HEK293T (cell line): ENCODE data around the gene CNTN5.

ENCODE experiments used
- CTCF ChIA-PET: fragments of 350-600 bp; formaldehyde crosslinking; extraction: SDS; loops from one replicate; lab custom pipeline; 2021; ENCODE audit warnings: antibody characterized with exemption, inconsistent platforms; lab: Yijun Ruan, JAX
- POLR2A ChIA-PET: fragments of 350-600 bp; formaldehyde crosslinking; extraction: SDS; loops from one replicate; lab custom pipeline; 2020; ENCODE audit warnings: antibody characterized with exemption, inconsistent platforms; lab: Yijun Ruan, JAX
- DNase-seq: peaks from one replicate; pipeline ENCODE4 v3.0.0; 2012; ENCODE audit warnings: mixed read lengths; ENCODE audit errors: extremely low spot score
- ARNT ChIP-seq: fragments of 450-650 bp; IDR thresholded peaks from 2 replicates; pipeline ENCODE4 v1.6.1; 2017; ENCODE audit warnings: mild to moderate bottlenecking
- BHLHE40 ChIP-seq: fragments of 450-650 bp; IDR thresholded peaks from 2 replicates; pipeline ENCODE4 v1.6.1; 2016; ENCODE audit warnings: mild to moderate bottlenecking, moderate library complexity, borderline replicate concordance
- CTBP1 ChIP-seq: fragments of 450-650 bp; IDR thresholded peaks from 2 replicates; pipeline ENCODE4 v1.6.1; 2016; ENCODE audit warnings: borderline replicate concordance
- ELF4 ChIP-seq: fragments of 450-650 bp; IDR thresholded peaks from 2 replicates; pipeline ENCODE4 v1.6.1; 2017; ENCODE audit warnings: antibody characterized with exemption
- FOXA1 ChIP-seq: fragments of 450-650 bp; IDR thresholded peaks from 2 replicates; pipeline ENCODE4 v1.6.1; 2016; ENCODE audit warnings: mild to moderate bottlenecking
- FOXK2 ChIP-seq: fragments of 450-650 bp; IDR thresholded peaks from 2 replicates; pipeline ENCODE4 v1.6.1; 2016; ENCODE audit warnings: mild to moderate bottlenecking
- FOXM1 ChIP-seq: fragments of 450-650 bp; IDR thresholded peaks from 2 replicates; pipeline ENCODE4 v1.6.1; 2017; ENCODE audit warnings: mild to moderate bottlenecking, borderline replicate concordance
- HDGF ChIP-seq: fragments of 450-650 bp; IDR thresholded peaks from 2 replicates; pipeline ENCODE4 v1.6.1; 2017; ENCODE audit warnings: antibody characterized with exemption, borderline replicate concordance
- L3MBTL2 ChIP-seq: fragments of 450-650 bp; conservative IDR thresholded peaks from 2 replicates; pipeline ENCODE4 v1.6.1; 2016; ENCODE audit warnings: mild to moderate bottlenecking
- LEF1 ChIP-seq: fragments of 450-650 bp; IDR thresholded peaks from 2 replicates; pipeline ENCODE4 v1.6.1; 2017; ENCODE audit warnings: mild to moderate bottlenecking, borderline replicate concordance
- NFRKB ChIP-seq: fragments of 450-650 bp; IDR thresholded peaks from 2 replicates; pipeline ENCODE4 v1.6.1; 2016; ENCODE audit warnings: mild to moderate bottlenecking, moderate library complexity
- SP1 ChIP-seq: fragments of 450-650 bp; IDR thresholded peaks from 2 replicates; pipeline ENCODE4 v1.6.1; 2017
- SUZ12 ChIP-seq: fragments of 450-650 bp; IDR thresholded peaks from 2 replicates; pipeline ENCODE4 v1.6.1; 2016; ENCODE audit warnings: mild to moderate bottlenecking
- TARDBP ChIP-seq: fragments of 450-650 bp; IDR thresholded peaks from 2 replicates; pipeline ENCODE4 v1.6.1; 2016
- ZNF384 ChIP-seq: fragments of 450-650 bp; IDR thresholded peaks from 2 replicates; pipeline ENCODE4 v1.6.1; 2016
- TF ChIP-seq, protein P1 (sequence below): fragments of 450-650 bp; IDR thresholded peaks from 2 replicates; pipeline ENCODE4 v1.6.1; 2016

CNTN5 gene

DNA sequence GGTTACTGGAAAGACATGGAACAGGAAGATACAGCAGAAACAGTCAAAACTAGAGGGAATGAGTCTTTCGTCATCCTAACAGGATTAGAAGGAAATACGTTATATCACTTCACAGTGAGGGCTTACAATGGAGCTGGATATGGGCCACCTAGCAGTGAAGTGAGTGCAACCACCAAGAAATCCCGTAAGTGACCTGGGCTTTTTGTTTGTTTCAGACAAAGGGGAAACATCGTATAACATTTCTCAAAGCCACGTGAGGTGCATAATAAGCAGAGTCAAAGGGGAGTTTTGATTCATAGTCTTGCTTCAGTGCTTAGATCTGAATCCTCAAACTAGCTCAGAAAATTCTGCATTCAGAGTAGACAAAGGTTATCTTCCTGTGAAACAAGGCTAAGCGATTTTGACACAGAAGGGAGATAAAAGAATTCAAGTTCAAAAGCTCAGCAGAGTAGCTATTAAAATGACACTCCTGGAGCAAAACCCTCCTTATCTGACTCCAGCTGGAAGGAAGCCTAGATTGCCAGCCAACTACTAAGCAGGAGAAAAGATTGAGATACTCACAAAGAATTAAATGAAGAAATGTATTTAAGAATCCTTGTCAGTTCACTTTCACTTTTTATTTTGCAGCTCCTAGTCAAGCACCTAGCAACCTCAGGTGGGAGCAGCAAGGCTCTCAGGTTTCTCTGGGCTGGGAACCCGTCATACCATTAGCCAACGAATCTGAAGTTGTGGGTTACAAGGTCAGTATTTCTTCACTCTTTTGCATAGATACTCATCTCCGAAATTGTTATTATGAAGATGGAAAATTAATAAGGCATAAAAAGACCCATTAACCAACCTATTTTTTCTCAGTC lies 1319.9 kb downstream of the CNTN5 start:
- CTCF ChIA-PET: interaction anchor here (0.5 kb wide), 1 partner anchor 295 kb away, joined by 4 read pairs; no protein-coding TSS in a partner anchor
- TF ChIP-seq SUZ12 (no peak), FOXA1 (no peak), HDGF (no peak), L3MBTL2 (no peak), LEF1 (no peak), ARNT (no peak), BHLHE40 (no peak), NFRKB (no peak), CTBP1 (no peak), TARDBP (no peak), ZNF384 (no peak), ELF4 (no peak), FOXM1 (no peak), SP1 (no peak), FOXK2 (no peak)
- TF ChIP-seq, protein P1, sequence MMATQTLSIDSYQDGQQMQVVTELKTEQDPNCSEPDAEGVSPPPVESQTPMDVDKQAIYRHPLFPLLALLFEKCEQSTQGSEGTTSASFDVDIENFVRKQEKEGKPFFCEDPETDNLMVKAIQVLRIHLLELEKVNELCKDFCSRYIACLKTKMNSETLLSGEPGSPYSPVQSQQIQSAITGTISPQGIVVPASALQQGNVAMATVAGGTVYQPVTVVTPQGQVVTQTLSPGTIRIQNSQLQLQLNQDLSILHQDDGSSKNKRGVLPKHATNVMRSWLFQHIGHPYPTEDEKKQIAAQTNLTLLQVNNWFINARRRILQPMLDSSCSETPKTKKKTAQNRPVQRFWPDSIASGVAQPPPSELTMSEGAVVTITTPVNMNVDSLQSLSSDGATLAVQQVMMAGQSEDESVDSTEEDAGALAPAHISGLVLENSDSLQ: no peak
- POLR2A ChIA-PET: no interaction called here
- DNase-seq: no peak

DNA sequence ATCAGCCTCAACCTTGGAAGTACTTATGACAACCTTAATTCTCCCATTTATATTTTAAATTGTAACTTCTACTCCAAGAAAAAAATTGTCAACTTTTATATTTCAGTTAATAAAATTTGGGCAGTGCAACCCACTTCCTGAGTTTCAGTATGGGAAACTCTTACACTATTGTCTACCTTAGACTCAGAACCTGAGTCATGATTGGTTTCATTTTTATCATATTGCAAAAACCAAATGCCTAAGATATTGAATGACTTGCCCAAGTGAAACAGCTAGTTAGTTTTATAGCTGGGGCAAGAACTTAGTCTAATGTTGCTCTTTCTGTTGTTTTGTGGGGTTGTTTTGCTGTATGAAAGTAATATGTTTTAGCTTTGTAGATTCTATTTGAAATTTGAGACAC lies 1332.3 kb downstream of the CNTN5 start:
- TF ChIP-seq ZNF384 (no peak), FOXA1 (no peak), HDGF (no peak), LEF1 (no peak), TARDBP (no peak)
- POLR2A ChIA-PET: no interaction called here
- CTCF ChIA-PET: no interaction called here
- no peak for DNase-seq

DNA sequence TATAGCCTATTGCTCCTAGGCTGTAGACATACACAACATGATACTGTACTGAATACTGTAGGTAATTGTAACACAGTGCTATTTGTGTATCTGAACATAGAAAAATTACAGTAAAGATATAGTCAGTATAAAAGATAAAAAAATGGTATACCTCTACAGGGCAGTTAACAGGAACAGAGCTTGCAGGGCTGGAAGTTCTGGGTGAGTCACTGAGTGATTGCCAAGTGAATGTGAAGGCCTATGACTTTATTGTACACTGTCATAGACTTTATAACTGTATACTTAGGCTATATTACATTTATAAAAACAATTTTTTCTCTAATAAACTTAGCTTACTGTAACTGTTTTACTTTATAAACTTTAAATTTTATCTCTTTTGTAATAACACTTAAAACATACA lies 1334.0 kb downstream of the CNTN5 start:
- POLR2A ChIA-PET: no interaction called here

DNA sequence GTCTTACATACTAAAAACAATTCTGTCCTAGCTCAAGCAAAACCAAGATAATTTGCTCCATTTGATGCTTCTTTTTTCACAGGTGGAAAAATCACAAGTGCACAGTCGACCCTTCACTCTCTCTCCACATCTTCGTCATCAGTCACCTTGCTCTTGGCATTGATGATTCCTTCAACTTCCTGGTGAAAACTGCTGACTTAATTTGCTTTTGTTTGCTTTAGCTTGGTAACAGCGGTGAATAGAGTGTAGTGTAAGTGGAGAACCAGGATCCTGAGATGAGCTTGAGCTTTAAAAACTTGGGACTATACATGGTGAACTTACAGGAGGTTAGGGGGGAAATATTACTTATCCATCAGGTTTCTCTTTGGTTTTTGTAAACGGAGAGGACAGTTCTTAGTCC lies 1335.3 kb downstream of the CNTN5 start:
- CTCF ChIA-PET: interaction anchor here (0.5 kb wide), 1 partner anchor 326 kb away, joined by 3 read pairs; no protein-coding TSS in a partner anchor
- POLR2A ChIA-PET: no interaction called here
- TF ChIP-seq, protein P1: no peak
- TF ChIP-seq LEF1: no peak
- no peak for TF ChIP-seq HDGF
- TF ChIP-seq ELF4: no peak
- no peak for TF ChIP-seq TARDBP
- TF ChIP-seq FOXK2: no peak
- no peak for TF ChIP-seq BHLHE40
- TF ChIP-seq ARNT: no peak
- TF ChIP-seq L3MBTL2: no peak
- TF ChIP-seq SP1: no peak
- TF ChIP-seq ZNF384: no peak
- no peak for TF ChIP-seq CTBP1
- DNase-seq: no peak

More for the DNA sequence above, 1334.0 kb downstream of the CNTN5 start:
- TF ChIP-seq, protein P1: no peak
- no peak for TF ChIP-seq ZNF384
- TF ChIP-seq SP1: no peak
- TF ChIP-seq NFRKB: no peak
- DNase-seq: no peak
- CTCF ChIA-PET: no interaction called here

DNA sequence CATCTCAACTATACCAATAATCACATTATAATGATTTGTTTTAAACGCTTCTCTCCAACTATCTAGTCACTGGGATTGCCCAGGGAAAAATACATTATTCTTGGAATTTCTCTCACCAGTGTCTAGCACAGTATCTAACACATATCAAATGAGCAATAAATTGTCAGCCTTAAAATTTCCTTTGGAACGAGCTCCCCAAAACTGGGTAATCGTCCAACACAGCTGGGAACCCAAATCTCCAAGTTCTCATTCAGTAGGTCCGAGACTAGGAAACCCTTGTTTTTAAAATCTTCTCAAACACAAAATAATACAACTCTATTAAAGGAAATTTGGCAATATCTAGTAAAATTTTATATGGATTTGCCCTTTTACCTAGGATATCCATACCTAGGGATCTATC lies 1338.5 kb downstream of the CNTN5 start:
- ChIA-PET CTCF (no interaction called here), POLR2A (no interaction called here)
- no peak for DNase-seq
- TF ChIP-seq FOXA1: no peak

DNA sequence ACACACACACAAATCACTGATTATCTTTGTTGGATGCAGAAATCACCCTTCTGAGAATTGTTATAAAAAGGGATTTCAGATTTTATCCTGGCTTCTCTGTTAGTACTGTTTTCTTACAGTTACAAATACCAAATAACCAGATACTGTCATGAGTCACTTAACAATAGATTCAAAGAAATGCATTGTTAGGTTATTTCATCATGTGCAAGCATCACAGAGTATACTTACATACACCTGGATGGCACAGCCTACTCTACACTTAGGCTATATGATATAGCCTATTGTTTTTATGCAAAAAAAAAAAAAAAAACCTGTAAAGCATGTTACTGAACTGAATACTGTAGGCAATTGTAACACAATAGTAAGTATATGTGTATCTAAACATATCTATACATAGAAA lies 1347.1 kb downstream of the CNTN5 start:
- TF ChIP-seq ARNT: no peak
- TF ChIP-seq BHLHE40: no peak
- TF ChIP-seq, protein P1: no peak
- TF ChIP-seq TARDBP: no peak
- TF ChIP-seq FOXA1: no peak
- no peak for TF ChIP-seq ZNF384
- no peak for TF ChIP-seq HDGF
- no peak for TF ChIP-seq CTBP1
- no peak for TF ChIP-seq SP1
- TF ChIP-seq ELF4: no peak
- ChIA-PET CTCF (no interaction called here), POLR2A (no interaction called here)
- DNase-seq: no peak
